NCI-H69 (cell line): Measurements from ENCODE around the gene OR10A5.
"Not testable (repeated sequence)": the region's sequence is repeated elsewhere in the genome, so short reads cannot be mapped to it uniquely, and the experiment has no call there.

Source experiments
- DNase-seq: peaks from one replicate; lab custom pipeline; 2025; lab: John Stamatoyannopoulos, UW

Gene OR10A5

GRCh38 chr11:6845383-6845782 lies at the start of gene OR10A5:
TSS of gene OR10A5 (plus strand) at chr11:6845683. CDS start at chr11:6845683, 0 bp downstream.
- no peak for DNase-seq

GRCh38 chr11:6799402-6799801 lies 46.1 kb upstream of the OR10A5 start, which contains the start of gene OR6A2:
TSS of gene OR6A2 (minus strand) at chr11:6799689. CDS start at chr11:6795708, 3,981 bp downstream.
- no peak for DNase-seq

GRCh38 chr11:6801075-6801474 lies 44.4 kb upstream of the OR10A5 start:
- not testable (repeated sequence) for DNase-seq

- peak; percentile 38 for DNase-seq
Measured at GRCh38 chr11:6812390-6813005, 33.0 kb upstream of the OR10A5 start.

- no peak for DNase-seq
Measured at GRCh38 chr11:6813656-6814055, 31.8 kb upstream of the OR10A5 start.

- DNase-seq: peak; percentile 8
Measured at GRCh38 chr11:6817694-6818093, 27.8 kb upstream of the OR10A5 start.

- no peak for DNase-seq
Measured at GRCh38 chr11:6818967-6819366, 26.5 kb upstream of the OR10A5 start.

GRCh38 chr11:6824136-6824823 lies 21.2 kb upstream of the OR10A5 start:
- no peak for DNase-seq

GRCh38 chr11:6825231-6825744 lies 20.2 kb upstream of the OR10A5 start:
- DNase-seq: peak; percentile 31

- DNase-seq: no peak
Measured at GRCh38 chr11:6828103-6828502, 17.4 kb upstream of the OR10A5 start.

- no peak for DNase-seq
Measured at GRCh38 chr11:6833356-6833755, 12.1 kb upstream of the OR10A5 start.

- no peak for DNase-seq
Measured at GRCh38 chr11:6834021-6834420, 11.5 kb upstream of the OR10A5 start.

GRCh38 chr11:6841694-6842093 lies 3.8 kb upstream of the OR10A5 start:
- no peak for DNase-seq

- DNase-seq: no peak
Measured at GRCh38 chr11:6843670-6844069, 1.8 kb upstream of the OR10A5 start.

GRCh38 chr11:6844356-6844755 lies 1.1 kb upstream of the OR10A5 start:
- DNase-seq: peak; percentile 3

- no peak for DNase-seq
Measured at GRCh38 chr11:6850526-6850925, 5.0 kb downstream of the OR10A5 start.

- not testable (repeated sequence) for DNase-seq
Measured at GRCh38 chr11:6854801-6855200, 9.3 kb downstream of the OR10A5 start.

GRCh38 chr11:6855971-6856541 lies 10.6 kb downstream of the OR10A5 start:
- DNase-seq: no peak

GRCh38 chr11:6856871-6857270 lies 11.4 kb downstream of the OR10A5 start:
- DNase-seq: no peak

GRCh38 chr11:6862961-6863360 lies 17.5 kb downstream of the OR10A5 start, which contains the start of gene OR10A2:
TSS of gene OR10A2 (plus strand) at chr11:6863057. CDS start at chr11:6869755, 6,698 bp downstream.
- no peak for DNase-seq

- no peak for DNase-seq
Measured at GRCh38 chr11:6864438-6864837, 19.0 kb downstream of the OR10A5 start.

- no peak for DNase-seq
Measured at GRCh38 chr11:6871278-6871677, 25.8 kb downstream of the OR10A5 start.

- no peak for DNase-seq
Measured at GRCh38 chr11:6875761-6876160, 30.3 kb downstream of the OR10A5 start.
